Measurements from ENCODE around the gene METTL17.
"Not testable (repeated sequence)": the region's sequence is repeated elsewhere in the genome, so short reads cannot be mapped to it uniquely, and the experiment has no call there.

METTL17 gene

GRCh38 chr14:20989787-20990600 lies at the start of gene METTL17:
TSS of gene METTL17 (plus strand) at chr14:20989980. CDS start at chr14:20990003, 23 bp downstream.
- DNase-seq: peak; percentile 90

- not testable (repeated sequence) for DNase-seq
Observed at GRCh38 chr14:20945146-20945545, 44.6 kb upstream of the METTL17 start.

- not testable (repeated sequence) for DNase-seq
Observed at GRCh38 chr14:20946707-20947106, 43.1 kb upstream of the METTL17 start.

GRCh38 chr14:20954736-20955537 lies 34.8 kb upstream of the METTL17 start, which contains the start of gene RNASE2:
TSS of gene RNASE2 (plus strand) at chr14:20955487. CDS start at chr14:20955772, 285 bp downstream.
- DNase-seq: not testable (repeated sequence)

- not testable (repeated sequence) for DNase-seq
Observed at GRCh38 chr14:20955538-20955873, 34.3 kb upstream of the METTL17 start.

- no peak for DNase-seq
Observed at GRCh38 chr14:20956376-20956976, 33.3 kb upstream of the METTL17 start.

- not testable (repeated sequence) for DNase-seq
Observed at GRCh38 chr14:20958946-20959345, 30.8 kb upstream of the METTL17 start.

GRCh38 chr14:20969336-20969735 lies 20.4 kb upstream of the METTL17 start:
- DNase-seq: no peak

GRCh38 chr14:20970647-20970982 lies 19.2 kb upstream of the METTL17 start:
- no peak for DNase-seq

- DNase-seq: peak; percentile 93
Observed at GRCh38 chr14:20970983-20971704, 18.6 kb upstream of the METTL17 start.

- DNase-seq: no peak
Observed at GRCh38 chr14:20971705-20972021, 18.1 kb upstream of the METTL17 start.

GRCh38 chr14:20973501-20973900 lies 16.3 kb upstream of the METTL17 start:
- DNase-seq: no peak

- no peak for DNase-seq
Observed at GRCh38 chr14:20976291-20976690, 13.5 kb upstream of the METTL17 start.

GRCh38 chr14:20978687-20979086 lies 11.1 kb upstream of the METTL17 start:
- no peak for DNase-seq

- DNase-seq: no peak
Observed at GRCh38 chr14:20980906-20981305, 8.9 kb upstream of the METTL17 start.

- DNase-seq: no peak
Observed at GRCh38 chr14:20982646-20983369, 7.0 kb upstream of the METTL17 start.

- DNase-seq: not testable (repeated sequence)
Observed at GRCh38 chr14:20985650-20986049, 4.1 kb upstream of the METTL17 start.

GRCh38 chr14:20986811-20987210 lies 3.0 kb upstream of the METTL17 start:
- no peak for DNase-seq

GRCh38 chr14:20988717-20989470 lies 886 bp upstream of the METTL17 start:
- DNase-seq: no peak

GRCh38 chr14:20989471-20989786 lies 351 bp upstream of the METTL17 start:
- no peak for DNase-seq

- DNase-seq: no peak
Observed at GRCh38 chr14:20996521-20996920, 6.7 kb downstream of the METTL17 start.

- DNase-seq: no peak
Observed at GRCh38 chr14:20997115-20997514, 7.3 kb downstream of the METTL17 start.

All from activated CD8-positive, alpha-beta memory T cell treated with anti-CD3 and anti-CD28 coated beads, Interleukin-2, amount 50 U/mL, for 48 hours (primary cell).